Heart right ventricle (tissue), 16 donors: Measurements from ENCODE around the gene CCZ1B. TPM values are rescaled to one million over a fixed set of nuclear protein-coding genes. Genes with fewer than 3 reads are reported as not detected.
"Not testable (repeated sequence)": the region's sequence is repeated elsewhere in the genome, so short reads cannot be mapped to it uniquely, and the experiment has no call there.

Experiments used
- ATAC-seq, 8 donors: fragments of 200-7000 bp; cut with Tn5 transposase; one replicate each; pipeline ENCODE4 v1.9.1; 2020; ENCODE audit warnings: mild to moderate bottlenecking in 8 of 8, moderate library complexity in 8 of 8, moderate number of reproducible peaks in 1 of 8
- DNase-seq, 2 donors: peaks; one replicate each; pipeline ENCODE4 v3.0.0-alpha.2; 2020
- H3K27ac ChIP-seq, 10 donors: fragments of 200-600 bp; sonication (generic) in 2 of 10; one replicate each; pipeline versions ENCODE4 v1.5.0 to v1.8.0; 2020 to 2022; ENCODE audit warnings: mild to moderate bottlenecking in 3 of 10
- H3K27me3 ChIP-seq, 7 donors: fragments of 200-600 bp; one replicate each; pipeline ENCODE4 v1.8.0; 2021 to 2022; ENCODE audit warnings: mild to moderate bottlenecking in 2 of 7
- H3K36me3 ChIP-seq, 9 donors: fragments of 200-600 bp; sonication (generic) in 1 of 9; one replicate each; pipeline versions ENCODE4 v1.5.0 to v1.8.0; 2020 to 2022; ENCODE audit warnings: mild to moderate bottlenecking in 2 of 9
- H3K4me1 ChIP-seq, 9 donors: fragments of 200-600 bp; sonication (generic) in 1 of 9; one replicate each; pipeline versions ENCODE4 v1.5.0 to v1.8.0; 2020 to 2022; ENCODE audit warnings: mild to moderate bottlenecking in 4 of 9
- H3K4me3 ChIP-seq, 10 donors: fragments of 200-600 bp; sonication (generic) in 2 of 10; one replicate each; pipeline versions ENCODE4 v1.5.0 to v1.8.0; 2020 to 2022; ENCODE audit warnings: mild to moderate bottlenecking in 7 of 10, moderate library complexity in 2 of 10
- H3K9me3 ChIP-seq, 11 donors: fragments of 200-600 bp in 10 of 11; sonication (generic) in 2 of 11; one replicate each; pipeline versions ENCODE4 v1.5.0 to v1.8.0; 2013 to 2022; ENCODE audit warnings: mild to moderate bottlenecking in 2 of 11, control low read depth in 1 of 11, moderate library complexity in 1 of 11
- CTCF ChIP-seq, 9 donors: fragments of 200-600 bp; sonication (generic) in 2 of 9; IDR thresholded peaks; one replicate each; pipeline versions ENCODE4 v1.5.0 to v1.8.0; 2021 to 2022; ENCODE audit warnings: antibody characterized with exemption in 9 of 9, mild to moderate bottlenecking in 5 of 9, moderate library complexity in 1 of 9
- WGBS, 2 donors: extraction: QIAGEN DNeasy Blood & Tissue Kit; methylation state at CpG; one replicate each; pipeline ENCODE4 v1.1.7; 2013; ENCODE audit warnings: inconsistent platforms in 1 of 2; 5-methylcytosine and 5-hydroxymethylcytosine counted together
- intact Hi-C, 10 donors: fragments of 100-400 bp; cut with DNase I; formaldehyde crosslinking; loops; one replicate each; pipeline versions ENCODE4 v1.11.1 to v1.14.2; 2022
- polyA plus RNA-seq, 2 donors: library from polyadenylated mRNA; stranded (reverse); fragments of 200-250 nt; gene quantifications; one replicate each; pipeline ENCODE4 v1.2.3, GENCODE V29; 2013
- total RNA-seq, 10 donors: library from RNA; stranded (reverse); fragmentation: NEBNext Ultra II Directional in 3 of 10; extraction: Animal tissue kit (Norgen Biotek cat#: 25700) in 3 of 10; gene quantifications; one replicate each; pipeline versions ENCODE4 v1.2.1 to v1.2.4, GENCODE V29; 2021 to 2023
- donor health status: Arrhythmogenic right ventricular cardiomyopathy.
- donor health status: ischemic (EF 13 %, LVEDD 7.1; RV severe dilation, severe dysfunction).
- donor health status: healthy with polysubstance abuse.
- donor health status: DM: no; HTN: yes; CAD: no.
- donor health status: DM: no; HTN: no; CAD: no.
- donor health status: ischemic (EF 25% LVEDD 6.9; RV normal size, moderate dysfunction).
- donor health status: ischemic (EF 25% LVEDD 5.7; RV mildly dilated, moderate dysfunction).
- donor health status: healthy.
- donor health status: DM: yes; HTN: yes; CAD: no.
- donor health status: Ischemic cardiomyopathy.
- donor health status: ischemic (EF 35%, LVEDD 5.7; RV mildly dilated, moderate dysfunction).
- donor health status: nonischemic (EF 11% LVEDD 7.7; RV severe dilation, severe dysfunction).
- donor health status: DM: yes; HTN: yes; CAD: no.
- donor health status: PGD.
- donor health status: ischemic (EF 29% LVEDD 5.4; RV normal size, mild dysfunction).
- donor health status: nonischemic (EF 23%, LVEDD 6.1; RV moderate dilation, normal function).

The CCZ1B gene
- total and polyA plus RNA-seq, 12 donors, result 13.1 to 36.9 (median 23.7) TPM

GRCh38 chr7:6857721-6858314 lies 31.7 kb upstream of the CCZ1B start:
- H3K9me3 ChIP-seq, H3K4me3 ChIP-seq, ATAC-seq, H3K4me1 ChIP-seq, H3K36me3 ChIP-seq, H3K27ac ChIP-seq: not testable (repeated sequence)
- DNase-seq, result peak; percentile 55 to 72
- intact Hi-C loops, result loop anchor here in 3 of 10 donors (10.0 kb wide), 2 partner anchors 343 to 533 kb away; no protein-coding TSS in a partner anchor
- WGBS, 2 donors, result 13 to 21% methylated on average over 14 of the region's 14 CpGs
- peak; percentile 42 to 83 (median 80) for TF ChIP-seq CTCF (IDR thresholded peaks at IDR 0.05)
- H3K27me3 ChIP-seq, result peaks cover 0 to 22% (median 11%) of the 10 kb centered on the region in 7 donors

GRCh38 chr7:6855563-6856131 lies 29.6 kb upstream of the CCZ1B start:
- H3K27ac ChIP-seq, H3K36me3 ChIP-seq, H3K9me3 ChIP-seq, ATAC-seq, DNase-seq, H3K4me1 ChIP-seq: not testable (repeated sequence)
- peak overlapping the region in 9 of 10 donors; percentile 10 to 46 (median 42) for H3K4me3 ChIP-seq
- intact Hi-C loops, result loop anchor here in 3 of 10 donors (10.0 kb wide), 2 partner anchors 341 to 531 kb away; no protein-coding TSS in a partner anchor
- 2 to 3% methylated on average over 24 to 37 of the region's 47 CpGs for WGBS, 2 donors
- peaks cover 0 to 22% (median 11%) of the 10 kb centered on the region in 7 donors for H3K27me3 ChIP-seq

DNA sequence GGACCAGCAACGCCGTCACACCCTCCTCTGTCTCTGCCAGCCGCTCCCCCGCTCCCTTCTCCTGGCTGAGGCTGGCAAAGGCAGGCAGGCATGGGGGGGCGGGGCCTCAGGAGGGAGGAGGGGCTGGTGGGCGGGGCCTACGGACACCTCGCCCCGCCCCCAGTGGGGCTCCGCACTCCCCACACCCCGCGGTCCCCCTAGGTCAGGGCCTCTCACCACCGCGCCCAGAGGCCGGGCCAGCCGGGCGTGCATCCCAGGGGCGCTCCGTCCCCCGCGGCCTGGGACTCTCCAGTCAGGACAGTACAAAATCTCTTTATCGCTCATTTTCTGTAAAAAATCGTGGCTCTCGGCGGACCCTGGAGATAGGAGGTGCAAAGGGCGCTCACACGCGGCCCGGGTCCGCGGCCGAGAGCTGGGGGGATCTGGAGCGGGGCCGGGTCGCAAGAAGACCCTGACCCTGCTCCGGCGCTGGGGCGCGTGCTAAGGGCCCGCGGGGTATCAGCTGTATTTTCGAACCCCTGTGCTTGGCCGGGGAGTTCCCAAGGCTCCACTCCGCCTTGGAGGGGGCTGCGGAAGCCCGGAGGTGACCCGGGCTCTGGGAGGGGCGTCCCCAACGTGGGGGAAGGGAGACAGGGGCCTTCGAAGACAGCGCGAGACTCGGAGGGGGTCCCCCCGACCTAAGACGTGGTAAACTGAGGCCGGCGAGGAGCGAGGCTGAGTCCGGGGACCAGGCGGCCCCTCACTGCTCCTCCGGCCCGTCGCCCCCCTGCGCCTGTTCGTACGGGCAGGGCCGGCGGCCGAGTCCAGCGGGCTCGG lies 28.9 kb upstream of the CCZ1B start:
- DNase-seq, H3K4me1 ChIP-seq, ATAC-seq, H3K9me3 ChIP-seq, H3K36me3 ChIP-seq, H3K27ac ChIP-seq: not testable (repeated sequence)
- peak overlapping the region in 9 of 10 donors; percentile 10 to 46 (median 42) for H3K4me3 ChIP-seq
- intact Hi-C loops, result loop anchor here in 3 of 10 donors (10.0 kb wide), 2 partner anchors 340 to 530 kb away; no protein-coding TSS in a partner anchor
- WGBS, 2 donors, result 1% methylated on average over 33 to 60 of the region's 71 CpGs
- peaks cover 0 to 22% (median 11%) of the 10 kb centered on the region in 7 donors for H3K27me3 ChIP-seq

DNA sequence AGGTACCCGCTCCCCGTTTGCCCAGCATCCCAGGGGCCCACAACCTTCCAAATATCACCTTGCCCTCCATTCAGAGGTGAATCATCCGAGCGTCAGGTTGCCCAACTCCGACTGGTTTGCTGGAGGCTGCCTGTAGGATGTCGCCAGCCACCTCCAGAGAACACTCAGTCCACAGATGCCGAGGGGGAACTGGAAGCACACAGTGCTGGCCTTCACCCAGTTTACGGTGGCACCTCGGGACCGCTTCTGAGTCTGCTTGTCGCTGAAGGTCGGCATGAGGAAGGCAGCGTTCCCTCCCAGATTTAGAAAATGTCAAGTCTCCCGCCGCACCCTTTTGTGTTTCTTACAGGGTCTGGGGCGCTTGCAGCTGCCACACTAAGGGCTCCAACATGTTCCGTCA lies 27.6 kb upstream of the CCZ1B start:
- 85 to 88% methylated on average over 17 of the region's 17 CpGs for WGBS, 2 donors
- ATAC-seq, H3K27ac ChIP-seq, H3K4me1 ChIP-seq, DNase-seq, H3K36me3 ChIP-seq, H3K9me3 ChIP-seq, H3K4me3 ChIP-seq: not testable (repeated sequence)
- H3K27me3 ChIP-seq, result peaks cover 0 to 22% (median 11%) of the 10 kb centered on the region in 7 donors
- intact Hi-C loops, result loop anchor here in 3 of 10 donors (10.0 kb wide), 2 partner anchors 339 to 529 kb away; no protein-coding TSS in a partner anchor

- ATAC-seq, H3K4me3 ChIP-seq, H3K4me1 ChIP-seq, H3K27ac ChIP-seq, DNase-seq, H3K9me3 ChIP-seq, intact Hi-C loops, H3K36me3 ChIP-seq: not testable (repeated sequence)
- peaks cover 0 to 12% (median 0%) of the 10 kb centered on the region in 7 donors for H3K27me3 ChIP-seq
- WGBS, 2 donors, result 91 to 96% methylated on average over 6 of the region's 6 CpGs
These were observed 23.1 kb upstream of the CCZ1B start for GRCh38 chr7:6849127-6849526.

DNA sequence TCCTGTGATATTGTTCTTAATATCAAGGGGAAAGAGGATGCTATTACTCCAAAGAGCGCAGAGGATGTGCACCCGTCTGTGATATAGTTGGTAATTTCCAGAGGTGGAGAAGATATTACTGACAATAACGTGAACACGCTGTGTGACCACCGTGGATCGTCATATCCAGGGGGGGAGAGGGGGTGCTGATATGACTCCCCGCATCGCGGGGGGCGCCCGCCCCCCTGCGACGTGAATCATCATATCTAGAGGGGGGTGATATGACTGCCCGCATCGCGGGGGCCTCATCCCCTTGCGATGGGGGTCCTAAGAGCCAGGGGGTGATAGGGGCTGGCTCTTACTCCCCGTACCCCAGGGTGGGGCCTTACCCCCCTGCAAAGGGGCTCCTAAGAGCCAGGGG lies 21.7 kb upstream of the CCZ1B start:
- intact Hi-C loops, H3K9me3 ChIP-seq, DNase-seq, H3K4me3 ChIP-seq, H3K36me3 ChIP-seq, H3K27ac ChIP-seq, ATAC-seq, H3K4me1 ChIP-seq: not testable (repeated sequence)
- 85 to 86% methylated on average over 18 of the region's 18 CpGs for whole genome bisulfite sequencing, 2 donors
- H3K27me3 ChIP-seq, result peaks cover 0 to 15% (median 3%) of the 10 kb centered on the region in 7 donors

DNA sequence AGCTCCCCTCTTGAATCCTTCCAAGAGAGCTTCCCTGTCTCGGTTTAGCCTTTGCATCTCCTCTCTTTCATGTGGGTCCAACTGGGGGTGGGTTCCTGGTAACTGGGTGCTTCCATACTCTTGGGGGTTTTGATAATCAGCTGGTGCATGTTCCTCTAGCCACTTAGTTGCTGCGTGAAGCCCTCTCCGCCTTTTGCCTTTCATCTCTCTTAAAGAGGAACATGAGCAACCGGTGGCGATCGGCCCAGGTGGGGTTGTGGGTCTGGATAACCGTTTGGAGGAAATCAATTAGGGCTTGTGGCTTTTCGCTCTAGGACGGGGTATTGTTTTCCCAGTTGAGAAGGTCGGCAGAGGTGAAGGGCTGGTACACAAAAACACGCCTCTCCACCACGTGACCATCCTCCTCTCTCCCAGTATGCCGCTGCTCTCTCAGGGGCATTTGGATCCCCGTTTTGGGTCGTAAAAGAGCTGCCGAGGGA lies 19.9 kb upstream of the CCZ1B start:
- H3K4me3 ChIP-seq, H3K27ac ChIP-seq, H3K4me1 ChIP-seq, H3K36me3 ChIP-seq, DNase-seq, H3K9me3 ChIP-seq, ATAC-seq, intact Hi-C loops: not testable (repeated sequence)
- 66 to 78% methylated on average over 16 of the region's 16 CpGs for WGBS, 2 donors
- peaks cover 0 to 32% (median 6%) of the 10 kb centered on the region in 7 donors for H3K27me3 ChIP-seq

DNA sequence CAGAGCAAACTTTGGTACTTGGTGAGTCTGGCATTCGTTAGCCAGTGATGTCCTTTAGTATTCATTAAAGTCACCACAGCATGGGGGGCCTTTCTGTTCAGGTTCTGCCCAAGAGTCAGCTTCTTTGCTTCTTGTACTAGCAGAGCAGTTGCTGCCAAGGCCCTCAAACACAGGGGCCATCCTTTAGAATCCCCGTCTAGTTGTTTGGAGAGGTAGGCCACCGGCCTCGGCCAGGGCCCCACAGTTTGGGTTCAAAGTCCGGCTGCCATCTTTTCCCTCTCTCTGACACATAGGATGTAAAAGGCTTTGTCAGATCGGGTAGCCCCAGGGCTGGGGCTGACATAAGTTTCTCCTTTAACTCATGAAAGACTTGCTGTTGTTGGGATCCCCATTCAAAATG lies 17.6 kb upstream of the CCZ1B start:
- 74 to 78% methylated on average over 6 of the region's 6 CpGs for WGBS, 2 donors
- peaks cover 0 to 49% (median 6%) of the 10 kb centered on the region in 7 donors for H3K27me3 ChIP-seq
- H3K36me3 ChIP-seq, H3K9me3 ChIP-seq, ATAC-seq, H3K27ac ChIP-seq, H3K4me1 ChIP-seq, H3K4me3 ChIP-seq, intact Hi-C loops, DNase-seq: not testable (repeated sequence)

GRCh38 chr7:6843092-6843491 lies 17.0 kb upstream of the CCZ1B start:
- peaks cover 0 to 50% (median 6%) of the 10 kb centered on the region in 7 donors for H3K27me3 ChIP-seq
- H3K4me3 ChIP-seq, ATAC-seq, DNase-seq, H3K4me1 ChIP-seq, H3K36me3 ChIP-seq, H3K9me3 ChIP-seq, intact Hi-C loops, H3K27ac ChIP-seq: not testable (repeated sequence)
- 17 to 32% methylated on average over 5 of the region's 5 CpGs for WGBS, 2 donors
